ENCODE data around the gene CACNA1G.

DNA sequence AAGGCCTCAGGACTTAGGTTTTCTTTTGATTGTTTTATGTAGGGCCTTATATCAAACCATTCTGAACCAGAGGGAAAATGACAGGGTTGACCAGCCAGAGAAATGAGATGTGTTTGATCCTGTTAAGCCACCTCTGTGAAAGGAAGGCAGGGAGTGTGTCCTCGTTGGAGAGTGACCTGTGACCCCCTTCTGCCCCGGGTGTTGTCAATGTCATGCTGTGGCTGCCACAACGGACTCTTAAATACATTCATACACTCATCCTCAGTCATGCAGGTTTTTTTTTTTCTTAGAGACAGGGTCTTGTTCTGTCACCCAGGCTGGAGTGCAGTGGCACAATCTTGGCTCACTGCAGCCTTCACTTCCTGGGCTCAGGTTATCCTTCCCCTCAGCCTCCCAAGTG is 46.1 kb upstream of the CACNA1G start:
- TF ChIP-seq, protein P1, sequence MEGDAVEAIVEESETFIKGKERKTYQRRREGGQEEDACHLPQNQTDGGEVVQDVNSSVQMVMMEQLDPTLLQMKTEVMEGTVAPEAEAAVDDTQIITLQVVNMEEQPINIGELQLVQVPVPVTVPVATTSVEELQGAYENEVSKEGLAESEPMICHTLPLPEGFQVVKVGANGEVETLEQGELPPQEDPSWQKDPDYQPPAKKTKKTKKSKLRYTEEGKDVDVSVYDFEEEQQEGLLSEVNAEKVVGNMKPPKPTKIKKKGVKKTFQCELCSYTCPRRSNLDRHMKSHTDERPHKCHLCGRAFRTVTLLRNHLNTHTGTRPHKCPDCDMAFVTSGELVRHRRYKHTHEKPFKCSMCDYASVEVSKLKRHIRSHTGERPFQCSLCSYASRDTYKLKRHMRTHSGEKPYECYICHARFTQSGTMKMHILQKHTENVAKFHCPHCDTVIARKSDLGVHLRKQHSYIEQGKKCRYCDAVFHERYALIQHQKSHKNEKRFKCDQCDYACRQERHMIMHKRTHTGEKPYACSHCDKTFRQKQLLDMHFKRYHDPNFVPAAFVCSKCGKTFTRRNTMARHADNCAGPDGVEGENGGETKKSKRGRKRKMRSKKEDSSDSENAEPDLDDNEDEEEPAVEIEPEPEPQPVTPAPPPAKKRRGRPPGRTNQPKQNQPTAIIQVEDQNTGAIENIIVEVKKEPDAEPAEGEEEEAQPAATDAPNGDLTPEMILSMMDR (IDR thresholded peaks at IDR 0.05): no peak
- TF ChIP-seq POLR2A (IDR thresholded peaks at IDR 0.05): no peak

Measured in right lobe of liver (tissue), 4 donors.